T-cell (primary cell): Measurements from ENCODE around the gene NEK11. TPM values are rescaled to one million over a fixed set of nuclear protein-coding genes. Genes with fewer than 3 reads are reported as not detected.

ENCODE experiments used
- ATAC-seq, 4 experiments: fragments of 200-7000 bp in 3 of 4; fragments of 150-1000 bp in 1 of 4; cut with Tn5 transposase; replicated peaks in 1 of 4; 1 replicate in 3 of 4; 2 replicates in 1 of 4; pipeline ENCODE4 v1.10.0; 2021; ENCODE audit warnings: moderate library complexity in 3 of 4, mild to moderate bottlenecking in 2 of 4, moderate number of reproducible peaks in 1 of 4
- CTCF ChIA-PET, 2 donors: fragments of 300-600 bp; sonication (Branson Sonifier 250); formaldehyde crosslinking; loops; one replicate each; lab custom pipeline; 2022; ENCODE audit warnings: antibody characterized with exemption in 2 of 2; lab: Charles Lee
- POLR2A ChIA-PET, 2 donors: fragments of 300-600 bp; sonication (Branson Sonifier 250); formaldehyde crosslinking; loops; one replicate each; lab custom pipeline; 2022; ENCODE audit warnings: antibody characterized with exemption in 2 of 2; lab: Charles Lee
- DNase-seq, 35 experiments: peaks; one replicate each; pipeline versions ENCODE4 v3.0.0 to v3.0.0-alpha.2; 2013 to 2023
- H3K27ac ChIP-seq: one replicate; pipeline ENCODE4 v1.5.1; 2013; ENCODE audit warnings: low read length
- H3K27me3 ChIP-seq, 2 experiments: replicated peaks in 1 of 2; 1 replicate in 1 of 2; 2 replicates in 1 of 2; pipeline versions ENCODE4 v1.6.1 to v1.7.0; 2013; ENCODE audit warnings: low read length in 1 of 2, mixed read lengths in 1 of 2; ENCODE audit not compliant: control insufficient read depth in 2 of 2, insufficient read depth in 2 of 2; ENCODE audit errors: extremely low read depth in 1 of 2
- H3K36me3 ChIP-seq, 2 donors: 1 replicate in 1 of 2; 2 replicates in 1 of 2; pipeline versions ENCODE4 v1.6.1 to v1.7.0; 2013; ENCODE audit warnings: low read length in 1 of 2; ENCODE audit not compliant: control insufficient read depth in 2 of 2, insufficient read depth in 1 of 2; ENCODE audit errors: extremely low read depth in 1 of 2
- H3K4me1 ChIP-seq, 2 experiments: 1 replicate in 1 of 2; 2 replicates in 1 of 2; pipeline versions ENCODE4 v1.6.1 to v1.7.0; 2013; ENCODE audit warnings: low read length in 2 of 2, mixed read lengths in 1 of 2; ENCODE audit not compliant: insufficient read depth in 2 of 2, control insufficient read depth in 1 of 2; ENCODE audit errors: extremely low read depth in 1 of 2
- H3K4me3 ChIP-seq, 2 donors: 1 replicate in 1 of 2; 2 replicates in 1 of 2; pipeline versions ENCODE4 v1.5.1 to v1.7.0; 2013; ENCODE audit warnings: mild to moderate bottlenecking in 2 of 2, low read length in 1 of 2, moderate library complexity in 1 of 2; ENCODE audit not compliant: control insufficient read depth in 1 of 2; ENCODE audit errors: extremely low read depth in 1 of 2
- H3K9me3 ChIP-seq: 2 replicates; pipeline ENCODE4 v1.7.0; 2013
- H3K27ac Mint-ChIP-seq, 2 donors: one replicate each; pipeline ENCODE4 v1.8.0; 2020 to 2021; ENCODE audit warnings: mild to moderate bottlenecking in 2 of 2, mixed read lengths in 2 of 2
- H3K27me3 Mint-ChIP-seq, 2 donors: one replicate each; pipeline ENCODE4 v1.8.0; 2021 to 2022; ENCODE audit warnings: mixed read lengths in 2 of 2
- H3K36me3 Mint-ChIP-seq: one replicate; pipeline ENCODE4 v1.8.0; 2021; ENCODE audit warnings: mixed read lengths
- H3K4me1 Mint-ChIP-seq, 3 donors: one replicate each; pipeline ENCODE4 v1.8.0; 2020 to 2022; ENCODE audit warnings: mixed read lengths in 3 of 3, mild to moderate bottlenecking in 1 of 3
- H3K4me3 Mint-ChIP-seq, 3 donors: one replicate each; pipeline ENCODE4 v1.8.0; 2020 to 2022; ENCODE audit warnings: mild to moderate bottlenecking in 3 of 3, mixed read lengths in 3 of 3, moderate library complexity in 3 of 3
- H3K9me3 Mint-ChIP-seq, 3 donors: one replicate each; pipeline ENCODE4 v1.8.0; 2020 to 2022; ENCODE audit warnings: mixed read lengths in 3 of 3
- WGBS: methylation state at CpG from one replicate; pipeline ENCODE4 v1.1.5; 2013; ENCODE audit warnings: missing lambda C conversion rate; ENCODE audit not compliant: insufficient coverage; 5-methylcytosine and 5-hydroxymethylcytosine counted together
- total RNA-seq, 35 experiments: library from RNA in 6 of 35; stranded (reverse) in 6 of 35; fragments of 120-200 nt in 1 of 35; gene quantifications; one replicate each; pipeline versions ENCODE4 v1.2.1 to v1.2.4 and lab custom pipeline; 2013 to 2026

The NEK11 gene
- total RNA-seq, 5 donors from 2014 or later (not counting 1 experiment from before 2014, with no cell fraction given): 3.8 to 6.5 (median 4.5) TPM

DNA sequence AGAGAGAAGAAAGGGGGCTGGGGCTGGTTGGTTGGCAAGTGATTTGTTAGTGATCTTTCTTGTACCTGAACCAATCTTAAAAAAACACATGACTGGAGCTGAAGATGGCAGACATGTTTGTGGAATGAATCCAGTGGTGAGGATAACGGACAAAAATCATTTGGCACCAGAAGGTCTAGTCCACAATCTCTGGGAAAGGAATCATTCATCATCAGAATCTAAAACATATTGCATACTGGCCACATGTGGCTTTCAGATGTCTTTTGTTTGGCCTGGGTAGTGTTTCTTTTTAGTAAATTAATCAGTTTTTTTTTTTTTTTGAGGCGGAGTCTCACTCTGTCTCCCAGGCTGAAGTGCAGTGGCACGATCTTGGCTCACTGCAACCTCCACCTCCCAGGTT lies 5.0 kb downstream of the NEK11 start:
- H3K27me3 Mint-ChIP-seq: no peaks in the 10 kb centered on the region
- no peaks in the 10 kb centered on the region for H3K36me3 ChIP-seq
- no peaks in the 10 kb centered on the region for H3K9me3 ChIP-seq
- H3K27me3 ChIP-seq: no peaks in the 10 kb centered on the region
- H3K36me3 Mint-ChIP-seq: peaks cover 10% of the 10 kb centered on the region
- CTCF ChIA-PET: interaction anchor here (0.5 to 2.6 kb wide), 5 partner anchors 8 to 350 kb away, joined by 3 to 14 read pairs (median 4); partner anchors contain the start of gene NUDT16 (in 1 of the 2)
- no peak for DNase-seq
- H3K27ac ChIP-seq: no peak overlapping the region
- H3K4me1 ChIP-seq: peaks cover 3 to 8% of the 10 kb centered on the region in 2 experiments
- POLR2A ChIA-PET: no interaction called here
- no CpG with 5 or more reads among the region's 3 CpGs for WGBS
- H3K4me1 Mint-ChIP-seq: peaks cover 7 to 8% (median 7%) of the 10 kb centered on the region in 3 donors
- no peak overlapping the region for H3K4me3 ChIP-seq
- H3K9me3 Mint-ChIP-seq: no peaks in the 10 kb centered on the region
- no peak overlapping the region for H3K4me3 Mint-ChIP-seq
- no peak for ATAC-seq
- no peak overlapping the region for H3K27ac Mint-ChIP-seq

DNA sequence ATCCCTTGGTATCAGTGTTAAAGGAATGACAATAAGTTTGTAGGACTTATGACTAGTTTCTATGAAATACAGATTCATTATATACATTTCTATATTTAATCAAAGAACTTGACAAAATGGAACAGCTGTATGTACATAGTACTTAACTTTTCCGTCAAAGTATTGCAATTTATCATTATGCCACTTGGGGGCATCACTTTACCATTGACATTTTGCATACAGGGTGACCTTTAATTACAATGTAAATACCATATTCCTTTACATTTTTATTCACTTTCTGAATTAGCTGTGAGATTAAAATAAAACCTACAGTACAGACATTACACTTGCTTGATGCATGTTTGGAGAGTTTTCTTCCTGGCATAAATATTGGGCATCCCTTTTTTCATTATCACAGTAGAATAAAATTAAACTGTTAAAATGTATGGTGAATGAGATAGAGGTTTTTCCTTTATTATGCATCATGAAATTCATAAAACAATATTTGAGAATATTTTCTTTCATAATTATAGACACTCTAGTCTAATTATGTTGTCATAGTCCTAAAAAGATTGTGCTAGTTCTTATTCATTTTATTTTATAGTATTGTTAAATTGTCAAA lies 6.9 kb downstream of the NEK11 start:
- H3K9me3 ChIP-seq: no peaks in the 10 kb centered on the region
- H3K27ac ChIP-seq: no peak overlapping the region
- ChIA-PET POLR2A (interaction anchor here (0.6 to 0.7 kb wide), 3 partner anchors 32 to 1309 kb away, joined by 3 to 5 read pairs (median 4); no protein-coding TSS in a partner anchor), CTCF (interaction anchor here (0.5 to 2.6 kb wide), 23 partner anchors 8 to 1608 kb away, joined by 3 to 15 read pairs (median 3); partner anchors contain the start of genes NUDT16 (in 2 of the 2) and ATP2C1 (in 1 of the 2))
- Mint-ChIP-seq H3K9me3 (no peaks in the 10 kb centered on the region), H3K4me1 (no peaks in the 10 kb centered on the region), H3K27me3 (no peaks in the 10 kb centered on the region), H3K27ac (no peak overlapping the region), H3K36me3 (peaks cover 10% of the 10 kb centered on the region), H3K4me3 (no peak overlapping the region)
- H3K4me3 ChIP-seq: no peak overlapping the region
- DNase-seq (peak in 5 of 35 experiments; percentile 6 to 78 (median 18)), ATAC-seq (peak; percentile 49 to 67 (median 59))
- H3K27me3 ChIP-seq: no peaks in the 10 kb centered on the region
- no CpG with 5 or more reads among the region's 1 CpG for WGBS
- H3K36me3 ChIP-seq: no peaks in the 10 kb centered on the region
- no peaks in the 10 kb centered on the region for H3K4me1 ChIP-seq

DNA sequence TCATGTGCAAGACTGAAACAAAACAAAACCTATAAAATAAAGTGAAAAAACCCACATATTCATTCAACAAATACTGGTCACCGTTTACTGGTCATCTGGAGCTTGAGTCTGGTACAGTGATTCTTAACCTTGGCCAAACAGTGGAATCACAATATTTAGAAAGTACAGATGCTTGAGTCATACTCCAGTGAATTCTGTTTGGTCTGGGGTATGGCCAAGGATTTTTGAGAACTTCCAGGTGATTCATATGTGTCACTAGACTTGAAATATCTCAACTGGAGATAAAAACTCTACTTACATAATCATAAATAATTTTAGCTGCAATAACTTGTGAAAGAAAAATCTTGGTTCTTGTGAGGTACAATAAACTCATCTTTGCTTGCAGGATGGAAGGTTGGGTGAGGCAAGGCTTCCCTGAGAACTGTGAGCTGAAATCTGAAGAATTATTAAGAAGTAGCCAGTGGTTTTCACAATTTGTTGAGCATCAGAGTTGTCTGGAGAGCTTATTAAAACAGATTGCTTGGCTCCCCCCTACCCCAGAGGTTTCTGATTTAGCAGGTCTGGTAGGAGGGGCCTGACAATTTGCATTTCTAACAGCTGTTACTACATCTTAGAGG lies 9.6 kb downstream of the NEK11 start:
- H3K4me1 ChIP-seq: no peaks in the 10 kb centered on the region
- ChIA-PET POLR2A (interaction anchor here in 1 of 2 donors (1.2 kb wide), 1 partner anchor 11 kb away, joined by 3 read pairs; no protein-coding TSS in a partner anchor), CTCF (interaction anchor here in 1 of 2 donors (0.6 to 1.2 kb wide), 3 partner anchors 9 to 185 kb away, joined by 3 to 4 read pairs (median 3); partner anchors contain the start of genes ASTE1 and NEK11)
- Mint-ChIP-seq H3K4me1 (peaks cover 5 to 11% (median 7%) of the 10 kb centered on the region in 3 donors), H3K4me3 (no peak overlapping the region), H3K9me3 (peaks cover 0 to 3% (median 1%) of the 10 kb centered on the region in 3 donors), H3K27ac (no peak overlapping the region), H3K27me3 (no peaks in the 10 kb centered on the region), H3K36me3 (peaks cover 9% of the 10 kb centered on the region)
- H3K27ac ChIP-seq: no peak overlapping the region
- WGBS: no CpG with 5 or more reads among the region's 1 CpG
- H3K9me3 ChIP-seq: no peaks in the 10 kb centered on the region
- H3K27me3 ChIP-seq: no peaks in the 10 kb centered on the region
- H3K4me3 ChIP-seq: no peak overlapping the region
- ATAC-seq: no peak
- H3K36me3 ChIP-seq: no peaks in the 10 kb centered on the region
- DNase-seq: no peak

DNA sequence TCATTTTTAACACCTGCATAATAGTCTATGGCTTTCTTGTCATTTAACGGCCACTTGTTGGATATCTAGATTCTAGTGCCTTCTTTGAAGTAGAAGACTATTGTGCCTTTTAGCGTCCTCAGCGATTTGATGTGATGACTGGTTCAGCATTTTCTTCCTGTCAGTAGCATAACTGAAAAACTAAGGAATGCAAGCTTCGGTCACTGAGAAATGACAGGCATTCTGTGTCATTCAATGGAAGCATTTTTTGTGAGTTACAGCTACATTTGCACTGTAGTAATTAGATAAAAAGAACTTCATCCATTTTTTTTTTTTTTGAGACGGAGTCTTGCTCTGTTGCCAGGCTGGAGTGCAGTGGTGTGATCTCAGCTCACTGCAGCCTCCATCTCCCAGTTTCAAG lies 10.3 kb downstream of the NEK11 start:
- DNase-seq (no peak), ATAC-seq (no peak)
- H3K27ac Mint-ChIP-seq: no peak overlapping the region
- Histone ChIP-seq H3K36me3 (no peaks in the 10 kb centered on the region), H3K27ac (no peak overlapping the region), H3K4me1 (peaks cover 0 to 5% of the 10 kb centered on the region in 2 experiments), H3K27me3 (no peaks in the 10 kb centered on the region), H3K4me3 (no peak overlapping the region), H3K9me3 (no peaks in the 10 kb centered on the region)
- peaks cover 10% of the 10 kb centered on the region for H3K36me3 Mint-ChIP-seq
- WGBS: no CpG with 5 or more reads among the region's 5 CpGs
- CTCF ChIA-PET: interaction anchor here in 1 of 2 donors (0.6 to 1.2 kb wide), 3 partner anchors 10 to 452 kb away, joined by 3 to 4 read pairs (median 3); partner anchors contain the start of genes ASTE1 and NEK11
- no peaks in the 10 kb centered on the region for H3K27me3 Mint-ChIP-seq
- peaks cover 12 to 17% (median 13%) of the 10 kb centered on the region in 3 donors for H3K4me1 Mint-ChIP-seq
- POLR2A ChIA-PET: interaction anchor here (0.6 to 1.2 kb wide), 2 partner anchors 11 to 145 kb away, joined by 3 to 6 read pairs; no protein-coding TSS in a partner anchor
- H3K4me3 Mint-ChIP-seq: no peak overlapping the region
- peaks cover 0 to 7% (median 5%) of the 10 kb centered on the region in 3 donors for H3K9me3 Mint-ChIP-seq

DNA sequence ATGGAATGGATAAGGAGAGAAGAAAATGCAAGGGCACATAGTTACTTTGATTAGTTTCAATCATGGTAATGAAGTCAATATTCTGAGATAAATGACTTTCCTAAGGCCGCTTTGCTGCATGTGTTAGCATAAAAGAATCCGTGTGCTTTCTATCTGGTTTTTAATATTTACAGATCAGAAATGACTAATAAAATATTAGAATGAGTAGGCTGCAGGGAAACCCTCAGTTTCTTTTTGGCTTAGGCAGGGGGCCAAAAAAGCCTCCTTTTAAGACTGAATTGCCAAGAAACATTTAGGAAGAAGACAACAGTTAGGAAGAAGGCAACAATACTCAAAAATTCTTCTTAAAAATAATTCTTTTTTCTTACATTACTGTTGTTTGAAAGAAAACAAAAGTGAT lies 11.6 kb downstream of the NEK11 start:
- H3K4me3 ChIP-seq: no peak overlapping the region
- no peaks in the 10 kb centered on the region for H3K36me3 ChIP-seq
- ATAC-seq (no peak), DNase-seq (no peak)
- Mint-ChIP-seq H3K4me1 (peaks cover 25 to 27% (median 27%) of the 10 kb centered on the region in 3 donors), H3K36me3 (peaks cover 16% of the 10 kb centered on the region), H3K27ac (no peak overlapping the region), H3K9me3 (peaks cover 3 to 9% (median 7%) of the 10 kb centered on the region in 3 donors), H3K27me3 (no peaks in the 10 kb centered on the region), H3K4me3 (no peak overlapping the region)
- H3K27ac ChIP-seq: no peak overlapping the region
- POLR2A ChIA-PET: no interaction called here
- H3K27me3 ChIP-seq: no peaks in the 10 kb centered on the region
- CTCF ChIA-PET: interaction anchor here in 1 of 2 donors (0.5 kb wide), 1 partner anchor 761 kb away, joined by 4 read pairs; no protein-coding TSS in a partner anchor
- H3K4me1 ChIP-seq: peaks cover 2 to 14% of the 10 kb centered on the region in 2 experiments
- H3K9me3 ChIP-seq: no peaks in the 10 kb centered on the region
- WGBS: no CpG with 5 or more reads among the region's 2 CpGs
